ENCODE measurements around the gene KRT5.

KRT5 gene

DNA sequence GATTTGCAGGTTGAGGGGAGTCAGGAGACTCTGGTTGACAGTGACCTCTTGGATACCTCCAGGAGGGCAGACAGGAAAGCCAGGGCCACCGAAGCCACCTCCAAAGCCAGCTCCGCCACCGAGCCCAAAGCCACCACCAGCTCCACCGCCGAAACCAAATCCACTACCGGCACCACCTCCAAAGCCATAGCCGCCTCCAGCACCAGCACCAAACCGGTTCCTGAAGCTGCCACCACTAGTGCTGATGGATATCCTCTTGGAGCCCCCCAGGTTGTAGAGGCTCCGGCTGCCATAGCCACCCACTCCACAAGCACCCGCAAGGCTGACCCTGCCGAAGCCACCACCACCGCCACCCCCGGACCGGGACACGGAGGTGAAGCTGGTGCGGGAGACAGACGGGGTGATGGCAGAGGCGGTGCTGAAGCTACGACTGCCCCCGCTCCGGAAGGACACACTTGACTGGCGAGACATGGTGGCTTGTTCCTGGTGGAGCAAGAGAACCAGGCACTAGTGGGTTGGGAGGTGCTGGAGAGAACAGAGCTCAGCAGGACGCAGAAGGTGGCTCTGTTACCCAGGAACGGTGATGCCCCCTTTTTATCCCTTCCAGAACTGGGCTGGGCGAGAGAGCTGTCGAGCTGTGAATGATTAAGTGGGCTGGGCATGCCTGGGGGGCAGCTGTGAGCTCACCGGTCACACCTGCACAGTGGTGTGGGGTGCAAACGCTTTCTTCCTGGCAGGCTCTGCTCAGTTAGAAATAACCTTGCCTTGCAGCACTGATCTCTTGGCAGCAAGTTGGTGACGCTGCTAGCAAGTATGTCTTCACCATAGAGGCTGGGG is at the start of gene KRT5:
TSS of gene KRT5 (minus strand) at position 569 of the 837 bp plus-strand sequence. CDS start at position 471, 98 bp downstream.
- Histone ChIP-seq H3K4me1 (ENCODE audit: insufficient read depth, low read length) (peaks cover 8% of the 10 kb centered on the region; the same call in 1 of the 2 replicates), H3K36me3 (ENCODE audit: insufficient read depth, low read length) (no peaks in the 10 kb centered on the region), H3K9ac (ENCODE audit: low read depth, low read length) (no peak within 1 kb of the TSS), H3K9me3 (ENCODE audit: control insufficient read depth, insufficient read depth, low read length) (no peaks in the 10 kb centered on the region)

DNA sequence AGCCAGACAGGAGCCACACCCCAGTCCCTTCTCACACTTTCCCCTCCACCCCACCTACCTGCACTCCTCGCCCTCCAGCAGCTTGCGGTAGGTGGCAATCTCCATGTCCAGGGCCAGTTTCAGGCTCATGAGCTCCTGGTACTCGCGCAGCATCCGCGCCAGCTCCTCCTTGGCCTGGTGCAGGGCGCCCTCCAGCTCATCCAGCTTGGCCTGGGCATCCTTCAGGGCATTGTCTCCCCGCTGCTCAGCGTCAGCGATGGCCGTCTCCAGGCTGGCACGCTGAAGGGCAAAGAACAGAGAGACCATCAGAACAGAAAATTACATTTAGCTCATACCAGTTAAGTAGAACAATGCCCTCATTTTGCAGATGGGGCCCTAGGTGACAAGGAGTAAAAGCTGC is 47.9 kb upstream of the KRT5 start:
- Histone ChIP-seq H3K36me3 (ENCODE audit: insufficient read depth, low read length) (no peaks in the 10 kb centered on the region), H3K9ac (ENCODE audit: low read depth, low read length) (no peak overlapping the region), H3K4me1 (ENCODE audit: insufficient read depth, low read length) (no peaks in the 10 kb centered on the region), H3K9me3 (ENCODE audit: control insufficient read depth, insufficient read depth, low read length) (no peaks in the 10 kb centered on the region)

DNA sequence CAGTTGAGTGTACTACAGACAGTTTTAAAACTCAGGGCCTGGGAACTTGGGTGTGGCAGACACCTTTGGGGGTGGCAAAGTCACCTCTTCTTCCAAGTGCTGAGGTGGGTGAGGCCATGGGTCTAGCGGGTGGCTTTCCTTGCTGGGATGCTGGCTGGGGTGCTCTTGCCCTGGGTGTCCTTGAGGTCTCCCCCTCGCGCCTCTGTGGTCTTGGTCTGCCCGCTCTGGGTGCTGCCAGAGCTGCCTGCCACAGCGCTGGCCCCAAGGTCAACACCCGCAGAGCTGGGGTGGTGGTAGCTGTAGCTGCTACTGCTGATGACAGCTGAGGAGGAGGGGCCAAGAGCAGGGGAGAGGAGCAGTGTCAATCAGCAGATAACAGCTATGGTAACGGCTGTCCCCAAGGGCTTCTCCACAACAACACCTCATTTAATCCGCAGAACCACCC is 46.7 kb upstream of the KRT5 start:
- no peaks in the 10 kb centered on the region for H3K36me3 ChIP-seq (ENCODE audit: insufficient read depth, low read length)
- H3K4me1 ChIP-seq (ENCODE audit: insufficient read depth, low read length): no peaks in the 10 kb centered on the region
- no peaks in the 10 kb centered on the region for H3K9me3 ChIP-seq (ENCODE audit: control insufficient read depth, insufficient read depth, low read length)
- no peak overlapping the region for H3K9ac ChIP-seq (ENCODE audit: low read depth, low read length)

DNA sequence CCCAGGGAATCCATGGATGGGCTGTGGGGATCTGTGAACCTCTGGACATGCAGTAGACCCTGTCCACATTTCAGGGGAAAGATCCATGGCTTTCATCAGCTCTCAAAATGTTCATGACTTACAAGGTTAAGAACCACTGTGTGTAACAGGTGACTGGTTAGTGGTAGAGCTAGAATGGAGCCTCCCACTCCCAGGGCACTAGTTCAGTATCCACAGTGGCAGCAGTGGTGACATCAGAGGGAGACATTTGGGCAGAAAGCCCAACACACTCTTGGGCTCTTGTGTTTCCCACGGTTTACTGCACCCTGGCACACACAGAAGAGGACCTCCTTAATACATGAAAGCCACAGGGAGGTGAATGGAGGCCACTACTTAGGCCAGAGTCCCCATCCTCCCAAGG is 44.4 kb upstream of the KRT5 start:
- H3K4me1 ChIP-seq (ENCODE audit: insufficient read depth, low read length): no peaks in the 10 kb centered on the region

DNA sequence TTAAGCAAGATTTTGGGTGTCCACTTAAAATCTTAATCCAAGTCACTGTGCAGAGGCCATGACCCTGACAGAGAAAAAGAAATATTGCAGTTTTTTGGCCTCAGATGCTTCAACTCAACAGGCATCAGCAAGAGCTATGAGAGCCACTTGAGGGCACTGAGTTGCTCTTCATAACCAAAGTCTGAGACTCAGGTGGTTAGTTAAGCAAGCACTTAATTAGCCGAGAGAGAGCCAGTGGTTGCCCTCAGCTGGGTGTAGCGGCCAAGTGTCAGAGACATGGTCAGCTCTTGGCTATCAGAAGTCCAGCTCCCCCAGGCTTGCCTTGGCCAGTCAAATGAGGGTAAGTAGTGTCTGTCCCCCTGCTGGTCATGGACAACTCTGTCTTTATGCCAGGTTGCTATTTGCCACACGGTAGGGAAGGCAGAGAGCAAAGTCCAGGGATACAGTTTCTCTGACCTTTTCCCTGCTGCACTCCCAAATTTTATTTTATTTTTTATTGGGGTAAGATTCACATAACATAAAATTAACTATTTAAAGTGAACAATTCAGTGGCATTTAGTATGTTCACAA is 41.8 kb upstream of the KRT5 start:
- no peaks in the 10 kb centered on the region for H3K4me1 ChIP-seq (ENCODE audit: insufficient read depth, low read length)
- H3K9ac ChIP-seq (ENCODE audit: low read depth, low read length): no peak overlapping the region
- H3K9me3 ChIP-seq (ENCODE audit: control insufficient read depth, insufficient read depth, low read length): no peaks in the 10 kb centered on the region
- H3K36me3 ChIP-seq (ENCODE audit: insufficient read depth, low read length): no peaks in the 10 kb centered on the region

More for the DNA sequence above, 44.4 kb upstream of the KRT5 start:
- Histone ChIP-seq H3K9ac (ENCODE audit: low read depth, low read length) (no peak overlapping the region), H3K36me3 (ENCODE audit: insufficient read depth, low read length) (no peaks in the 10 kb centered on the region), H3K9me3 (ENCODE audit: control insufficient read depth, insufficient read depth, low read length) (no peaks in the 10 kb centered on the region)

DNA sequence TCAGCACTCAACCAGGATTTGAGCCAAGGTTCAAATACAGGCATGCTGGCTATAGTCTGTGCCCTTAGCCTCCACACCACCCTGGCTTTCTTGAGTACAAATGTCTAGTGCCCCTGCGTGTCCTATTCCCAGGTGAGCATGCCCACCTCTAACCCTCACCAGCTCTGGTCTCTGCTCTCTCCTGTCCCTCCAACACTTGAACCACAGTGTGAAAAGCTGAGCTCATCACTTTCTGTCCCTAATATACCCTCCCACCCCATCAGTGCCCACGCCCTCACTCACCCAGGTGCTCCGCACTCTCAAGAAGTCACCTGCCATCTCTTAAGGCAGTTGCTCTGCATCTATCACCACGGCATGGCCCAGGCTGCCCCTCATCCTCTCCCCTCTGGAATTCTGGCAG is 39.8 kb upstream of the KRT5 start:
- Histone ChIP-seq H3K9me3 (ENCODE audit: control insufficient read depth, insufficient read depth, low read length) (no peaks in the 10 kb centered on the region), H3K4me1 (ENCODE audit: insufficient read depth, low read length) (no peaks in the 10 kb centered on the region), H3K9ac (ENCODE audit: low read depth, low read length) (no peak overlapping the region), H3K36me3 (ENCODE audit: insufficient read depth, low read length) (no peaks in the 10 kb centered on the region)

DNA sequence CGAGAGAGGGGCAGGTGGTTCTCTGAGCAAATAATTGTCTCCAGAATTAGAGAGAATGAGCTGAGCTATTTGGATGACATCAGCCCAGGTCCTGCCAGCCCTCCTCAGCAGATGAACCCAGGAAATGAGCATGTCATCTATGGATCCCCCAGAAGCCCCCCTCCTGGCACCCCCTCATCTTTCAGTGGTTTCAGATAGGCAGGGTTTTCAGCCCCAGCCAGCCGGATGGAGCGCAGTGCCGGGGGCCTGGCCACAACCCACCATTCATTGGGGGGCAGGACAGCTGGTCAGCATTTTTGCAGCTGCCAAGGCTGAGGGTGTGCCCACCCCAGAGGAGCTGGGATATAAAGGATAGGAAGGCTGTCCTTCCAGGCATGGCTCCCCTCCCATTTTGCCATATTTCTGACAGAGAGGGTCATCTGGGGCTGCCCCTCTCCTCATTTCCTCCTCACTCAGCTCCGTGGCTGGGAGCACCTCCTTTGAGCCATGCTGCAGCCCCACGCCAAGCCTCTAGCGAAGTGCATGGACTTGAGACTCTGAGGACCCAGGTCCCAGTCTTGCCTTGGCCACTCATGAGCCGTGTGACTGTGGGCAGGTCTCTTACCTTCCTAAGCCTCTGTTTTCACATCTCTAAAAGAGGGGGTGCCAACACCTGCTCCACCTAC is 38.7 kb upstream of the KRT5 start:
- Histone ChIP-seq H3K36me3 (ENCODE audit: insufficient read depth, low read length) (no peaks in the 10 kb centered on the region), H3K4me1 (ENCODE audit: insufficient read depth, low read length) (no peaks in the 10 kb centered on the region), H3K9ac (ENCODE audit: low read depth, low read length) (no peak overlapping the region), H3K9me3 (ENCODE audit: control insufficient read depth, insufficient read depth, low read length) (no peaks in the 10 kb centered on the region)

DNA sequence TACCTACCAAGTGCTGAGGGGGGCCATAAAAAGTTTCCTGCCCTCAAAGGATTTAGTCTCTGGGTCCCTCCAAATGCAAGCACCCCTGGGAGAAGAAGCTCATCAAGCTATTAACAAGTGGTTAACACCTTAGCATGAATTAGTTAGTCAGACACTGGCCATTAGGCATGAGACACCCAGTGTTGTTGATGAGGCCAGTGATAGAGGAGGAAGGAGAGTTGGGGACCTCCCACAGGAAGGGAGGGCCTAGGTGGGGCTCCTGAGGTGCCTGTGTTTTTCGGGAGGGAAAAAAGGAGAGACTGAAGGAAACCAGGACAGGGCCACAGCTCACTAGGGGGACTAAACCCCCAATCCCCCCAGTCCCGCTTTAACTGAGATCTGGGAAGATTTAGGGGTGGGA is 37.3 kb upstream of the KRT5 start:
- H3K36me3 ChIP-seq (ENCODE audit: insufficient read depth, low read length): no peaks in the 10 kb centered on the region
- H3K4me1 ChIP-seq (ENCODE audit: insufficient read depth, low read length): no peaks in the 10 kb centered on the region
- no peaks in the 10 kb centered on the region for H3K9me3 ChIP-seq (ENCODE audit: control insufficient read depth, insufficient read depth, low read length)
- no peak overlapping the region for H3K9ac ChIP-seq (ENCODE audit: low read depth, low read length)

DNA sequence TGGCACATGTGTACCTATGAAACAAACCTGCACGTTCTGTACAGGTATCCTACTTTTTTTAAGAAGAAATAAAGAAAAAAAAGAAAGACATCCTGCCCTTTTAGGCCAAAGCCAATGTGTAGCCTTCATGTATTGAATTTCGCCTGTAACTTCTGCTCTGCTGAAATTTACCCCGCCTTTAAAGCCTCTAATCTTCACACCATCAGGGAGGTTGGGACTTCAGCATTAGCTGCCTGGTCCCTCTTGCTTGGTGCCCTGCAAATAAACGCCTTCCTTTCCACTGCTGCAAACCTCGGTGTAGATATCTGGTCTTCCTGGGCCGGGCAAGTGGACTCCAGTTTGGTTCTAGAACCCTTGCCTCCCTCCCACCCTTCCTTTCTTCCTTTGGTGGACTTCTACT is 35.4 kb upstream of the KRT5 start:
- Histone ChIP-seq H3K36me3 (ENCODE audit: insufficient read depth, low read length) (no peaks in the 10 kb centered on the region), H3K9me3 (ENCODE audit: control insufficient read depth, insufficient read depth, low read length) (no peaks in the 10 kb centered on the region), H3K4me1 (ENCODE audit: insufficient read depth, low read length) (no peaks in the 10 kb centered on the region), H3K9ac (ENCODE audit: low read depth, low read length) (no peak overlapping the region)

DNA sequence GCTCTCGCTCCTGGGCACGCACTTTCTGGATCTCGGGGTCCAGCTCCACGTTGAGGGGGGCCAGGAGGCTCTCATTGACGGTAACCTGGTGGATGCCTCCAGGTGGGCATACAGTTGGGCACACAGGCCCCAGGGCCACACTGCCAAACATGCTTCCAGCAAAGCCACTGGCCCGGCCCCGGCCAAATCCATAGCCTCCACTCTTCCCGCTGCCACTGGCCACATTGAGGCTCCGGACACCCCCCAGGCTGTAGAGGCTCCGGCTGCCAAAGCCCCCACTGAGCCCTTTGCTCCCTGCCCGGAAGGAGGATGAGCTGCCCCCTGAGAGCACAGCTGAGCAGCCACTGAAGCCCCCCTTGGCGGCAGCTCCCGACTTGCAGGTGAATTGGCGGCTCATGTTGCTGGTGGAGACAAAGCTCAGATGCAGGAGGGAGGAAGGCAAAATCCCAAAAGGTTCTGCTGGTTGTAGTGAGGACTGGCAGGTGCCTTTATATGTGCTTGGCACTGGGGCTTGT is 32.5 kb upstream of the KRT5 start, which contains the start of gene KRT71:
TSS of gene KRT71 (minus strand) at position 465 of the 515 bp plus-strand sequence. CDS start at position 397, 68 bp downstream.
- no peaks in the 10 kb centered on the region for H3K9me3 ChIP-seq (ENCODE audit: control insufficient read depth, insufficient read depth, low read length)
- H3K4me1 ChIP-seq (ENCODE audit: insufficient read depth, low read length): no peaks in the 10 kb centered on the region
- H3K9ac ChIP-seq (ENCODE audit: low read depth, low read length): no peak within 1 kb of the TSS
- no peaks in the 10 kb centered on the region for H3K36me3 ChIP-seq (ENCODE audit: insufficient read depth, low read length)

DNA sequence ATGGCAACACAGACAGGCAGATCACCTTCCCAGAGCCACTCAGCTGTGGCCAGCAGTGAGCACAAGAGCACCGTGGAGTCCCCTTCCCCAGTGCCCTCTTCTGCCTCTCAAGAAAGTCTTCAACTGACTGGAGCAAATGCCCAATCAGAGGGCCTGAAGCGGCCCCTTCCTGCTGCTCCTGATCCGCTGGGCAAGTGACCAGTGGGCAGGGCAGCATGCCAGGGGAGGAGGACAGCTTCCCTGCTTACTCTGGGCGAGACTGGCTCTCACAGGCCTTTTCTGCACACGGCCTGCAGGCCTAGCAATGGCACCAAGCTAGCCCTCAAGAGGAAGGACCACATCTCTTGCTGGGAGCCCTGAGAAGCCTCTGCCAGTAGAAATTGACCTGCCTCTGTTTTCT is 31.9 kb upstream of the KRT5 start:
- no peak overlapping the region for H3K9ac ChIP-seq (ENCODE audit: low read depth, low read length)
- H3K9me3 ChIP-seq (ENCODE audit: control insufficient read depth, insufficient read depth, low read length): no peaks in the 10 kb centered on the region
- H3K36me3 ChIP-seq (ENCODE audit: insufficient read depth, low read length): no peaks in the 10 kb centered on the region
- H3K4me1 ChIP-seq (ENCODE audit: insufficient read depth, low read length): no peaks in the 10 kb centered on the region

DNA sequence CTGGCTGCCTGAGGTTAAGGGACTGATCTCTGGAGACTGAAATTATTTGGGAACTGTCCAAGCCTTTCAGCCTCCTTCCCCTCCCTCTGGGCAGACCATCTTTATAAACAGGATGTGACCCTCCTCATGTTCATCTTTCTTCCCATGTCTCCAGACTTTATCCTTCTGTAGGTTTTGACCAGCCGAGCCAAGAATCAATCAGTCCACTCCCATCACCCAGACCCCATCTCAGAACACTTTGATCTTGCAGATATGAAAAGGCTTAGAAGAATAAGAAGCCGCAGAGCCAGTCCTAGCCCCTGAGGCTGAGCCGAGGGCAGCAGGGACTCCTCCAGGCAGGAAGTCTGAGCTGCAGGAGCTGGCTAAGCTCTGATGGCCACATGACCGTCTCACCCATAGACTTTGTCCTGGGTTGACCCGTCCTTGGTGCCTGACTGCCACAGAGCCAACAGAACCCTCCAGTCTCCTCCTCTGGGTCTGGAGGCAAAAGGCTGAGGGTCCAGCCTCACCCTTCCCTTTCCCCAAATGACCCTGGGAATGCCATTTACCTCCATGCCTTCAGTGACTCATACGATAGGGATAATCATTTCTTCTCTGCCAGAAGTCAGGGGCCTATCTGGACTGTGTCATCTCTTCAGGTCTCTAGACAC is 31.1 kb upstream of the KRT5 start:
- no peaks in the 10 kb centered on the region for H3K9me3 ChIP-seq (ENCODE audit: control insufficient read depth, insufficient read depth, low read length)
- H3K36me3 ChIP-seq (ENCODE audit: insufficient read depth, low read length): no peaks in the 10 kb centered on the region
- no peaks in the 10 kb centered on the region for H3K4me1 ChIP-seq (ENCODE audit: insufficient read depth, low read length)
- H3K9ac ChIP-seq (ENCODE audit: low read depth, low read length): no peak overlapping the region

DNA sequence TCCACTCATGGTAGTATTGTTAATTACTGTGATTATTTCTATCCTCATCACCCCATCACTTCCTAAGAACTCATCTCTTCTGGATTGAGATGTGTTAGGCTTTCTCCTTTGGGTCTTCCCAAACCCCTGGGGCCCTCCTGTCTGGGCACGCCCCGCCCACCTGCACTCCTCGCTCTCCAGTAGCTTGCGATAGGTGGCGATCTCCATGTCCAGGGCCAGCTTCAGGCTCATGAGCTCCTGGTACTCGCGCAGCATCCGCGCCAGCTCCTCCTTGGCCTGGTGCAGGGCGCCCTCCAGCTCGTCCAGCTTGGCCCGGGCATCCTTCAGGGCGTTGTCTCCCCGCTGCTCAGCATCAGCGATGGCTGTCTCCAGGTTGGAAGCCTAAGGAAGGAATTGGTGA is 25.9 kb upstream of the KRT5 start:
- H3K4me1 ChIP-seq (ENCODE audit: insufficient read depth, low read length): no peaks in the 10 kb centered on the region
- no peak overlapping the region for H3K9ac ChIP-seq (ENCODE audit: low read depth, low read length)
- H3K36me3 ChIP-seq (ENCODE audit: insufficient read depth, low read length): no peaks in the 10 kb centered on the region
- no peaks in the 10 kb centered on the region for H3K9me3 ChIP-seq (ENCODE audit: control insufficient read depth, insufficient read depth, low read length)
